Embryonic facial prominence (tissue), 1 donor: Measurements from ENCODE around the gene SMOC2.
"Not testable (repeated sequence)": the region's sequence is repeated elsewhere in the genome, so short reads cannot be mapped to it uniquely, and the experiment has no call there.

Experiments used
- DNase-seq: peaks from one replicate; pipeline ENCODE4 v3.0.0-alpha.2; 2016; ENCODE audit errors: extremely low spot score

Gene SMOC2

DNA sequence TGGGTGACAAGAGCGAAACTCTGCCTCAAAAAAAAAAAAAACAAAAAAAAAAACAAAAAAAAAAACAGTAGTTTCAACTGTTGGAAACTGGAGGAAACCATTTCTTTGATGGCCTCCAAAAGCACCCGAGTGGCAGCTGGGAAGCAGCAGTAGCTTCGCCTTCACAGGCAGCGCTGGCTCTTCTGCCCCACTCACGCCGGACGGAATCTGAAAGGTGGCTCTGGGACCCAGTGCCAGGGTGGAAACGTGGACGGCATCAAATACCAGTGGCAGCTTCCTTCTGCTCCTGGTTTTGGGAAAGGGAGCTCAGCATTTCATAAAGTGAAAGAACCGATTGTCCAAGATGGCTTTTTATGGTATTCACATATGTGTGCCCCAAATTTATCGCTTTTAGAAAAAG lies 159.4 kb downstream of the SMOC2 start:
- DNase-seq: no peak

DNA sequence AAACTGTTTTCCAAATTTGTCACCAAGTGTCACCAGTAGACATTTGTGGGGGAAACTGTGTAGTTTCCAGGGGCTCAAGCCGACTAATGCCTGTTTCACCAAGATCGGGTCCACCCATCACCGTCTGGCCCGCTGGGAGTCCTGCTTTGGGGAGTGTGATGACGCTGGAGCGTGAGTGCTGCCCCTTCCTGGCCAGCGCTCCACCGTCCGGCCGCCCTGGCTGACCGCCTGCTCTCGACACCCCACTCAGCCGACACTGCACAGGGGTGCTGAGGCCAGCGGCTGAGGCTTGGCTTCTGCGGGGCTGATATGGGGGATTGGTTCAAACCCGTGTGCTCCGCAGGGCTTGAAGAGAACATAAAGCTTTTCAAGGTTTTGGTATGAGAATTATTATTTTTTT lies 160.1 kb downstream of the SMOC2 start:
- DNase-seq: no peak

DNA sequence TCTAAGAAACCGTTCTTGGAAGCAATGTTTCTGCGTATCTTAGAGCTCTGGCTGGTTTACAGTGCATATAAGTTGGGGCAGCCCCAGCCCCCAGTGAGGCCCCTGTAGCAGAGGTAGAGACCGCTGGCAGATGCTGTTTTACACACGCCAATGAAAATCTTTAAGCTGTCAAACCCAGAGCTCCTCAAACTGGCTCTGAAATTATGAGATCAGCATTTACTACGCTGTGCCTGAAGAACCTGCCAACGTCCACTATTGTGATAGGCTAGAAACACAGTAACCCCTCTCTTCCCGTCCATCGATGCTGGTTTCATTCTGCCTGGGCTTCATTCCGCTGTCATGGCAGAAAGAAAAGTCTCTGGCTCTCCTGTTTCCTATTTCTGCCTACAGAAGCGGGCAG lies 160.6 kb downstream of the SMOC2 start:
- peak; percentile 35 for DNase-seq

DNA sequence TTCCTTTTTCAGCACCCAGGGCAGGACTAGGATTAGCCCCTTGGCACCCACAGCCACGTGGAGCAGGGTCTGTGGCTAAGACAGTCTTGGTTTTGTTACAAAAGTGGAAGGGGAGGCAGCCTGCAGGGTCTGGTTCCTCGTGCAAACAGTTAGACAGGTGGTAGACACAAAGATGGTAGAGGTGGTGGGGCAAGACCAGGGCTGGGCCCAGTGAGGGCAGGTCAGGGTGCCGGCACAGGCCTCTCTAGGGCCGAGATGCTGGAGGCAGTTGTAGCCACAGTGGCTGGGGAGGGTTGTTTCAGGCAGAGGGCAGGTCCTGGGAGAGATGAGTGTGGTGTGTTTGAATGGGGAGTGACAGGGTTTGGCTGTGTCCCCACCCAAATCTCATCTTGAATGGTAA lies 161.6 kb downstream of the SMOC2 start:
- no peak for DNase-seq

DNA sequence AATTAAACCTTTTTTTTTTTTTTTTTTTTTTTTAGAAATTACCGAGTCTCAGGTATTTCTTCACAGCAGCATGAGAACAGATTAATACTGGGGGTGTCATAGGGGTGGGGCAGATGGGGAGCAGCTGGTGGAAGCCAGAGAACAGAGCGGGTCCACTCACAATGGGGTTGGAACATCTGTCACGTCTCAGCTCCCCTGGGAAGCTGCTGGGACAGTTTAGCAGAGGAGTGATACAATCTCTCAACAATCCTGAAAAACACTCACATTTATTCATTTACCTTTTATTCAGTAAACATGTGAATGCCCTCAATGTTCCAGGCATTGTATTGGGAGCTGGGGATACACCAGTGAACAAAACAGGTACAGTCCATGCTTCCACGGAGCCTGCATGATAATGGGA lies 162.2 kb downstream of the SMOC2 start:
- DNase-seq: no peak

- DNase-seq: no peak
Observed at GRCh38 chr6:168605964-168606363, 165.0 kb downstream of the SMOC2 start.

DNA sequence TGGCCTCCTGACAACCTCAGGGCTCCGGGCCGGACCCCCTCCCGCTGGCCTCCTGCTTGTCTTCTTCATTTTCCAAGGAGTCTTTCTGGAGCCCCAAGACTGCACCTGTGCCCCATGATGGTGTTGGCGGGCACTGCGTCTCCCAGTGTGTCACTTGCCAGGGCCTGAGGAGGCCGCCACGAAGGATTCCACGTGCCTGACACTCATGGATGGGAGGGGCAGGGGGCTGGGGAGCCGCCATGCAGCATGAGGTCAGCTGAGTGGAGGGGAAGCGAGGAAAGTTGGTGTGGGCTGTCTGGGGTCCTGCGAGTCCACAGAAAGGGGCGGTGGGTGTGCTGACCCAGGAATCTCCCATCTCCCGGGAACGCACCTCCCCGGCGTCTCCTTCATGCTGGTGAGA lies 165.7 kb downstream of the SMOC2 start:
- no peak for DNase-seq

GRCh38 chr6:168607272-168608112 lies 166.5 kb downstream of the SMOC2 start:
- DNase-seq: no peak

GRCh38 chr6:168608113-168608400 lies 167.1 kb downstream of the SMOC2 start:
- DNase-seq: no peak

DNA sequence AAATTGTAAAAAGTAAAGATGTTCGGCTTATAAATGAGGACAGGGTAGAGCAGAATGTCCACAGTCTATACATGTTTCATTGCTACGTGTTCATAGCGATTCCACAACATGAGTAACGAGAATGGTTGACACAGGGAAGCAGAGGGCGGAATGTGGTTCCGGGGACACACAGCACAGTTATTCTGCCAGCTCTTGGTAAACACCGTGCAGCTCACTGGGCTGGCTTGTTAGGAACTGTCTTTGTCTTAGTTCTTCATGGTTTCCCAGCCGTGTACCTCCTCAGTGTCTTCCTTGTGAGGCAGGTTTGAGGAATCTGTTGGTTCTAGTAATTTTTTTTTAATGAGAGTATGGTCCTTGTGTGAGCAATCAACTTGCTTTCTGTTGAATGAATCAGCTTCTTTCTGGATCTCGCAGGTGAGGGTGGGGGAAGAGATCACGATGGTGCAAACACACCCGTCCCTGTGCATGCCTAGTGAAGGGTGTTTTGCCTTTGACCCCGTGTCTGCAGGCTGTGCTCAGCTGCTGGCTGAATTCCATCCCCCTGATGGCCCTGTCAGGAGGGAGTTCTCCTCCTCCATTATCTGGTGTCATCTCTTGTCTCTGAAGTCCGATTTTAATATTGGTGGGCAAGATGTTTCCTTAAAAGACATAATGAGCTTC lies 168.2 kb downstream of the SMOC2 start:
- no peak for DNase-seq

- DNase-seq: no peak
Observed at GRCh38 chr6:168609914-168610490, 169.0 kb downstream of the SMOC2 start.

DNA sequence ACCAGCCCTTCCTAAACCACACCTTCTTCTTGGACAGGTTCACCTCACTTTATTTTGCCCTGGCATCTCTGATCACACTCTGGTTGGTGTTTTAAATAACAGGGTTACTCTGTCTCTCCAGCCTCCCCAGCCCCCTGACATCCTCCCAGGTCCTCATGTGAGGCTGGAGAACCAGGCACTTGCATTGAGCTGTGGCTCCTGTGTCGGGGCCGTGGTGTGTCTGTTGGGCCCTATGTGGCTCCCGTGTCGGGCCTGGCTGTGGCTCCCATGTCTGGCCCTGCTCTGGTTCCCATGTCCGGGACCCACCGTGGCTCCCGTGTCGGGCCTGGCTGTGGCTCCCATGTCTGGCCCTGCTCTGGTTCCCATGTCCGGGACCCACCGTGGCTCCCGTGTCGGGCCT lies 170.0 kb downstream of the SMOC2 start:
- not testable (repeated sequence) for DNase-seq

- no peak for DNase-seq
Observed at GRCh38 chr6:168611691-168612090, 170.7 kb downstream of the SMOC2 start.

DNA sequence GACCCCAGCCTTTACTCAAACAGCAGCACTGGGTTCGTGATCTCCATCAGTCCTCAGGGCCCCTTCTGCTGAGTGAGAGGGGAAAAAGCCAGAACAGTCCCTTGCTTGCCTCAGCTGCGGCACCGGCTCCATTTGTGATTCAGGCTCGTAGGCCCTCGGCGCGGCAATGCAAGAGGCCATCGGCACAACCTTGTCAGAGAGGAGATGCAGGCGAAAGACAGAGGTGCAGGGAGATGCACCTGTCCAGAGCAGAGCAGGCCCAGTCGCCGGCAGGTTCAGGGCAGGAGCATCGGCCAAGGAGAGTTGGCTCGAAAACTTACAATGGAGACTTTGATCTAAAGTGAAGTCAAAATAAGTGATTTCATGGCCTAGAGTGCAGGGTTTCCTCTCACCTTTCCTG lies 171.6 kb downstream of the SMOC2 start:
- no peak for DNase-seq

DNA sequence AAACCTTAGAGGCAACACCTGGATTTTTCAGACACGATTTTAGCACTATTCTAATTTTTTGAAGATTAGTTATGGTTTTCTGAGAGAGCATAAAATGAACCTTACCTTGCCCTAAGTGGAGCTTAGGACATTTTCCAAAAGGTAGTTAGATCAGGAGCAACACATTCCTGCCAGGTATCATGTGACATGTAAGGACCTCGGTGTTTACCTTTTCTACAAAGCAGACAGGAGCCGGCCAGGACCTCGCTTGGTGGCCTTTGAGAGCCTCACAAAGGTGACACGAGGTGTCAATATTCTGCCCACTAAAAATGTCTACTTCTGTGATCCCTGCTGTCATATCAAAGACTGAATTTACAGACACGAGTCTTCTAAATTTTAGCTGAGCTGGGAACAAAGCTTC lies 174.9 kb downstream of the SMOC2 start:
- no peak for DNase-seq

DNA sequence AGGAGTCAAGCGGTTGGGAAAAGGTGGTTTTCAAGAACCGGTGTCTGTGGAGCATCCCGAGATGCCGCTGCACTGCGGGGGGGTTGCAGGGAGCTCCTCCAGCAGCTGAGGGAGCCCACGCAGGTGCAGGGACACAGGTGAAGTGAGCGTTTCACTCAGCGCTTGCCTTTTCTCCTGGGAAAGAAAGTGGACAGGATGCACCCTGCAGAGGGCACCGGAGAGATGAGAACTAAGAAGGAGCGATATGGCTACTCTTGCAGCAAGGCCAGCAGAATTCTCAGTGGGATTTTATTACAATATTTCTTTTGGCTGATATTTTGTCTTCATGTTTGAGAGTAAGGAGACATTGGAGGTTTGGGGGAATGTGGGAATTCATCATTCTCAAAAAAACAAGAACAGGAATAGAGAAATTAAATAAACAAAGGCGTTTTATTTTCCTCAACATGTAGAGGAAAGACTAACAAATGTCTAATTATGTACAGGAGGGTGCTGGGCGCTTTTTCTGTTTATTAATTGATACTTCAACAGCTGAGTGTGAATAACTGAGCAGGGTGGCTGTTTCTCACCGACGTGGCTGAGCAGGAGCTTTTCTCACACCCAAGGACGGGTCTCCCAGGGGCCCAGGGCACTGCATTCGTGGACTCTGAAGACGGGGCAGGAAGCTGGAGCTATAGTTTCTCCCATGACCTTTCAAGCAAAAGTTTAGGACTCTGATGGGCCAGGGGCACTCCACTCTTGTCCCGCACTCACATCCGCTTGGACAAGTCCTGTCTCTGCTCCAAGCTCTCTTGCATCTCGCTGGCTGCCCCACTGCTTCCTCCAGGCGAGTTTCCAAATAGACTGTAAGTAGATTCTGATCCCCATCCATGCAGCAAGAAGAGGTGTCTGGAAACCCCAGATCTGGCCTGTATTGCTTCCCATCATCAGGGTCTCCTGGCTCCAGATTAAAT lies 176.1 kb downstream of the SMOC2 start:
- no peak for DNase-seq

DNA sequence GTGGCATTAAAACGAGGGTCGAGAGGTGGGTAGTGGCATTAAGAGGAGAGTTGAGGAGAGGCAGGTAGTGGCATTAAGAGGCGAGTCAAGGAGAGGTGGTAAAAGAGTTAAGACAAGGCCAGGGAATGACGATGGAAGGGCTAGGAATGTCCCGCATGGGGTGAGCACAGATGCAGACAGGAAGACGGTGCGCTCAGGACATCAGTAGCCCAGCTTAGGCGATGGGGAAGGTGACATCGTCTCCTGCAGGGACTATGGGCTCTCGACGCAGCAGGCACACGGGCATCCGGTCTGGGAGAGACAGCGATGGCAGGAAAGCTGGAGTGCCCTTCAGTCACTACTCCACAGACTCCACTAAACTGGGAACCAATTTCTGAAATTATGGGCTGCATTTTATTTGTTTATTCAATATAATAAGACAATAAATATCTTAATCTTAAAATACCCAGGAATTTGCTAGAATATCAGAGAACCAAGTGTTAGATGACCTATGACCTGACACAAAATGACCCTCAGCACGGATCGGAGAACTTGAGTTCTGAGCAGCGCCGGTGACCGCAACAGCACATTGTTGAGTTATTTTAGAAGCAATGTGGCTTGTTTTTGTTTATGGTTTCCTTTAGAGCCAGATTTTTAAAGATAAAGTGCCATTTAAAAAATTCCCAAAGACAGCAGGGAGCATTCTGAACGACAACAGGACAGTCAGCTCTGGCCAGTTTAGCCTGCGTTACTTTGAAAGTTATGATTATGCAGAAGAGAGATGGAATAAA lies 177.7 kb downstream of the SMOC2 start:
- no peak for DNase-seq

GRCh38 chr6:168619560-168620314 lies 178.8 kb downstream of the SMOC2 start:
- DNase-seq: no peak

- no peak for DNase-seq
Observed at GRCh38 chr6:168620578-168620977, 179.6 kb downstream of the SMOC2 start.

GRCh38 chr6:168623736-168624135 lies 182.8 kb downstream of the SMOC2 start:
- no peak for DNase-seq

DNA sequence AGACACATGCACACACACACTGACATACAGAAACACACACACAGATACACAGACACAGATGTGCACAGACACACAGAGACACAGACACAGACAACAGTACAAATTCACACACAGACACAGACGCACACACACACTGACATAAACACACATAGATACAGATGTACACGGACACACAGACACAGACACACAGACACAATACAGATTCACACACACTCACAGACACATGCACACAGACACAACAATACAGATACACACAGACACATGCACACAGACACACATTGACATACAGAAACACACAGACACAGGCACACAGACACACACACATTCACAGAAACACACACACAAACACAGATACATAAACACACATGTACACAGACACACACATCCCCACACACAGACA lies 183.6 kb downstream of the SMOC2 start:
- no peak for DNase-seq
